ENCODE data around the gene DHRSX.

- TF ChIP-seq GATA2 (IDR thresholded peaks at IDR 0.05; ENCODE audit: low read depth, low read length): no peak
- TF ChIP-seq GATA3 (IDR thresholded peaks at IDR 0.05; ENCODE audit: low read depth, low read length): no peak
Observed at GRCh38 chrX:2267890-2268289, 232.9 kb downstream of the DHRSX start.

All from SH-SY5Y (cell line).